ENCODE data around the gene ARHGAP30. TPM values are rescaled to one million over a fixed set of nuclear protein-coding genes. Genes with fewer than 3 reads are reported as not detected.

Gene ARHGAP30
- total and polyA plus RNA-seq, 2 of the 4 experiments (the other 2 are of a cell fraction) = 0.02 TPM; not detected in 1

DNA sequence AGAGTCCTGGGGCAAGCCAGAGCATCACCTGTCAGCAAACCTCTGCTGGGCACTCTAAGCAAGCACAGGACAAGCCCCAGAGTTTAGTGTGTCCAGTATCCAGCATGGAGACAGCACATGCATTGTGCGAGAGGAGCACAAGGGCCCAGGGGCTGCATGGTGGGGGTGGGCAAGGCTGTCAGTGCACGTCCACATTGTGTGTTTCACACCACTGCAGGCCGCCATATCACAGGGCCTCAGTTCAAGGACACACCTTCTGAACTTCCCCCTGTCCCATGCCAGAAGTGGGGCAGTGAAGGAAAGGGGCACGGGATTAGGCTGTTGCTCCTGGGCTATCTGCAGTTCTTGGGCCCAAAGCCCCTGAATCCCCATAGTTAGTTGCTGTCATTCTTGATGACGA lies 30.1 kb downstream of the ARHGAP30 start:
- ATAC-seq (ENCODE audit: low read depth) (no peak), DNase-seq (no peak)
- peaks cover 42% of the 10 kb centered on the region for H3K36me3 ChIP-seq (ENCODE audit: control insufficient read depth, insufficient read depth, low read length)
- BruUV-seq (replicated peaks) = TSS peak; percentile 76
- H3K56ac ChIP-seq (ENCODE audit: extremely low read depth, insufficient read depth, low read length) = no peak overlapping the region
- peaks cover 15 to 26% of the 10 kb centered on the region in 2 experiments for H3K79me1 ChIP-seq (ENCODE audit: low read depth in 1 of 2, low read length in 2 of 2)
- H2BK5ac ChIP-seq (ENCODE audit: low read depth, low read length, poor library complexity, severe bottlenecking) = no peak overlapping the region
- no peak overlapping the region for H3K18ac ChIP-seq (ENCODE audit: low read depth, low read length)
- no peak overlapping the region for H3K4me2 ChIP-seq (ENCODE audit: low read depth, low read length)
- H3K4me3 ChIP-seq (ENCODE audit: insufficient read depth, low read depth, low read length) = no peak overlapping the region
- H3K9ac ChIP-seq (ENCODE audit: low read depth, low read length) = no peak overlapping the region
- no peaks in the 10 kb centered on the region for H3K9me1 ChIP-seq (ENCODE audit: insufficient read depth, low read length)
- H3K27ac ChIP-seq (ENCODE audit: insufficient read depth, low read length) = no peak overlapping the region
- in situ Hi-C loops (cut with MboI; ENCODE audit: low sequenced_read_pairs) = no loop called here
- no peaks in the 10 kb centered on the region; the same call in 1 of the 2 replicates for H3K4me1 ChIP-seq (ENCODE audit: control insufficient read depth, insufficient read depth, low read length)
- POLR2A ChIA-PET (ENCODE audit: unreplicated experiment) = interaction anchor here (0.5 kb wide), 1 partner anchor 11 kb away, joined by 3 read pairs; no protein-coding TSS in a partner anchor
- H2BK120ac ChIP-seq (ENCODE audit: low read depth, low read length) = no peak overlapping the region
- H2AFZ ChIP-seq (replicated peaks; ENCODE audit: low read length, poor library complexity) = no peak overlapping the region
- no peak overlapping the region for H3K14ac ChIP-seq (replicated peaks; ENCODE audit: low read depth, low read length)
- H2BK15ac ChIP-seq (ENCODE audit: low read depth, low read length) = no peak overlapping the region
- H3K23ac ChIP-seq (ENCODE audit: low read depth, low read length) = no peak overlapping the region
- TF ChIP-seq MAZ (IDR thresholded peaks at IDR 0.05; ENCODE audit: borderline replicate concordance, low read depth, low read length) (no peak), SMC3 (IDR thresholded peaks at IDR 0.05; ENCODE audit: low read depth, low read length) (no peak), NFE2L2 (IDR thresholded peaks at IDR 0.05; ENCODE audit: low read depth, low read length) (no peak), CHD1 (IDR thresholded peaks at IDR 0.05; ENCODE audit: low read depth, low read length) (no peak), RAD21 (IDR thresholded peaks at IDR 0.05; ENCODE audit: low read length) (no peak), POLR2A (IDR thresholded peaks at IDR 0.05; ENCODE audit: low read depth, low read length) (no peak), RFX5 (IDR thresholded peaks at IDR 0.05; ENCODE audit: low read depth, low read length) (no peak), CEBPB (IDR thresholded peaks at IDR 0.05; ENCODE audit: low read depth, low read length) (no peak), MAFK (IDR thresholded peaks at IDR 0.05; ENCODE audit: low read depth, low read length) (no peak), MXI1 (IDR thresholded peaks at IDR 0.05; ENCODE audit: borderline replicate concordance, low read depth, low read length) (no peak), BHLHE40 (IDR thresholded peaks at IDR 0.05; ENCODE audit: low read depth, low read length) (no peak), FOS (IDR thresholded peaks at IDR 0.05; ENCODE audit: low read depth, low read length) (no peak), RCOR1 (IDR thresholded peaks at IDR 0.05; ENCODE audit: insufficient replicate concordance, low read length) (no peak)
- TF ChIP-seq, protein P1, sequence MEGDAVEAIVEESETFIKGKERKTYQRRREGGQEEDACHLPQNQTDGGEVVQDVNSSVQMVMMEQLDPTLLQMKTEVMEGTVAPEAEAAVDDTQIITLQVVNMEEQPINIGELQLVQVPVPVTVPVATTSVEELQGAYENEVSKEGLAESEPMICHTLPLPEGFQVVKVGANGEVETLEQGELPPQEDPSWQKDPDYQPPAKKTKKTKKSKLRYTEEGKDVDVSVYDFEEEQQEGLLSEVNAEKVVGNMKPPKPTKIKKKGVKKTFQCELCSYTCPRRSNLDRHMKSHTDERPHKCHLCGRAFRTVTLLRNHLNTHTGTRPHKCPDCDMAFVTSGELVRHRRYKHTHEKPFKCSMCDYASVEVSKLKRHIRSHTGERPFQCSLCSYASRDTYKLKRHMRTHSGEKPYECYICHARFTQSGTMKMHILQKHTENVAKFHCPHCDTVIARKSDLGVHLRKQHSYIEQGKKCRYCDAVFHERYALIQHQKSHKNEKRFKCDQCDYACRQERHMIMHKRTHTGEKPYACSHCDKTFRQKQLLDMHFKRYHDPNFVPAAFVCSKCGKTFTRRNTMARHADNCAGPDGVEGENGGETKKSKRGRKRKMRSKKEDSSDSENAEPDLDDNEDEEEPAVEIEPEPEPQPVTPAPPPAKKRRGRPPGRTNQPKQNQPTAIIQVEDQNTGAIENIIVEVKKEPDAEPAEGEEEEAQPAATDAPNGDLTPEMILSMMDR (conservative IDR thresholded peaks at IDR 0.05; ENCODE audit: low read depth, low read length) = no peak
- TF ChIP-seq, protein P2, sequence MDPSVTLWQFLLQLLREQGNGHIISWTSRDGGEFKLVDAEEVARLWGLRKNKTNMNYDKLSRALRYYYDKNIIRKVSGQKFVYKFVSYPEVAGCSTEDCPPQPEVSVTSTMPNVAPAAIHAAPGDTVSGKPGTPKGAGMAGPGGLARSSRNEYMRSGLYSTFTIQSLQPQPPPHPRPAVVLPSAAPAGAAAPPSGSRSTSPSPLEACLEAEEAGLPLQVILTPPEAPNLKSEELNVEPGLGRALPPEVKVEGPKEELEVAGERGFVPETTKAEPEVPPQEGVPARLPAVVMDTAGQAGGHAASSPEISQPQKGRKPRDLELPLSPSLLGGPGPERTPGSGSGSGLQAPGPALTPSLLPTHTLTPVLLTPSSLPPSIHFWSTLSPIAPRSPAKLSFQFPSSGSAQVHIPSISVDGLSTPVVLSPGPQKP (IDR thresholded peaks at IDR 0.05; ENCODE audit: borderline replicate concordance, low read depth, low read length) = no peak
- TF ChIP-seq, protein P3, sequence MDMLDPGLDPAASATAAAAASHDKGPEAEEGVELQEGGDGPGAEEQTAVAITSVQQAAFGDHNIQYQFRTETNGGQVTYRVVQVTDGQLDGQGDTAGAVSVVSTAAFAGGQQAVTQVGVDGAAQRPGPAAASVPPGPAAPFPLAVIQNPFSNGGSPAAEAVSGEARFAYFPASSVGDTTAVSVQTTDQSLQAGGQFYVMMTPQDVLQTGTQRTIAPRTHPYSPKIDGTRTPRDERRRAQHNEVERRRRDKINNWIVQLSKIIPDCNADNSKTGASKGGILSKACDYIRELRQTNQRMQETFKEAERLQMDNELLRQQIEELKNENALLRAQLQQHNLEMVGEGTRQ (IDR thresholded peaks at IDR 0.05; ENCODE audit: low read depth, low read length) = no peak
- no peak overlapping the region for H4K5ac ChIP-seq (ENCODE audit: low read depth, low read length)
- H4K8ac ChIP-seq (ENCODE audit: low read depth in 2 of 2, low read length in 2 of 2) = no peak overlapping the region
- intact Hi-C loops (cut with micrococcal nuclease) = no loop called here
- no CpG with 5 or more reads among the region's 5 CpGs for WGBS, 2 experiments (ENCODE audit: extremely low coverage in 2 of 2, insufficient read length in 1 of 2)
- H4K20me1 ChIP-seq (ENCODE audit: insufficient read depth, low read length) = no peaks in the 10 kb centered on the region; the same call in 1 of the 2 replicates
- no peaks in the 10 kb centered on the region for H3K9me3 ChIP-seq (ENCODE audit: control insufficient read depth, insufficient read depth, low read length)
- no peaks in the 10 kb centered on the region for H3K27me3 ChIP-seq (ENCODE audit: control insufficient read depth, insufficient read depth, low read length)
- H2AK5ac ChIP-seq (ENCODE audit: low read depth, low read length) = no peak overlapping the region
- H2BK20ac ChIP-seq (ENCODE audit: low read depth, low read length) = no peak overlapping the region
- dilution Hi-C loops (cut with HindIII; ENCODE audit: low sequenced_read_pairs, unreplicated experiment) = no loop called here
- CTCF ChIA-PET = no interaction called here
- H4K91ac ChIP-seq (ENCODE audit: insufficient read depth, low read depth, low read length) = no peak overlapping the region
- no peak overlapping the region for H3K4ac ChIP-seq (ENCODE audit: low read depth, low read length)
- H2AK9ac ChIP-seq (replicated peaks; ENCODE audit: low read depth, low read length, poor library complexity) = no peak overlapping the region

All from IMR-90 (cell line).